HCT116 (cell line): ENCODE data around the gene RBMS1. TPM values are rescaled to one million over a fixed set of nuclear protein-coding genes. Genes with fewer than 3 reads are reported as not detected.

Experiments used
- ATAC-seq: fragments of 200-7000 bp; cut with Tn5 transposase; 2 replicates; pipeline ENCODE4 v1.9.1; 2020; ENCODE audit warnings: mild to moderate bottlenecking, moderate library complexity
- BruUV-seq: library from RNA; stranded (reverse); fragments of 400-500 nt; replicated peaks from 2 replicates; lab custom pipeline; 2021; lab: Mats Ljungman, UMichigan
- CTCF ChIA-PET: fragments of 300-600 bp; sonication (Branson Sonifier 250); formaldehyde crosslinking; loops from one replicate; lab custom pipeline; 2021; ENCODE audit warnings: antibody characterized with exemption; lab: Charles Lee
- POLR2A ChIA-PET: fragments of 300-600, 350-600 bp; sonication (Branson Sonifier 250); formaldehyde crosslinking; loops from one replicate; lab custom pipeline; 2021; ENCODE audit warnings: antibody characterized with exemption; lab: Charles Lee
- RAD21 ChIA-PET, 2 experiments: fragments of 300-600 bp; sonication (Branson Sonifier 250); formaldehyde crosslinking; loops; one replicate each; lab custom pipeline; 2023; ENCODE audit warnings: low total read pairs in 2 of 2; ENCODE audit not compliant: uncharacterized antibody in 2 of 2, unreplicated experiment in 2 of 2, low non-redundant PET in 1 of 2; lab: Charles Lee
- DNase-seq: peaks from one replicate; pipeline ENCODE4 v3.0.0-alpha.2; 2010; ENCODE audit warnings: low read depth, low spot score
- H2AFZ ChIP-seq: fragments of 200-600 bp; shearing (Covaris generic), sonication (generic); 2 replicates; pipeline ENCODE4 v1.6.1; 2017; ENCODE audit warnings: low read depth, mixed run types, mixed read lengths, antibody characterized with exemption, low read length; ENCODE audit not compliant: poor library complexity, severe bottlenecking
- H3K27ac ChIP-seq: 2 replicates; pipeline ENCODE4 v1.5.1; 2012; ENCODE audit warnings: low read depth, low read length
- H3K27me3 ChIP-seq: fragments of 200-600 bp; sonication (generic); 2 replicates; pipeline ENCODE4 v1.6.1; 2016; ENCODE audit warnings: mixed run types, low read length, mixed read lengths; ENCODE audit not compliant: insufficient read depth
- H3K36me3 ChIP-seq, 2 experiments: fragments of 200-500 bp in 1 of 2; fragments of 200-600 bp in 1 of 2; sonication (Bioruptor generic) in 1 of 2; sonication (generic) in 1 of 2; 2 replicates each; pipeline versions ENCODE4 v1.5.1 to v1.6.1; 2014 to 2016; ENCODE audit warnings: low read length in 2 of 2, inconsistent platforms in 1 of 2, mixed read lengths in 1 of 2, mixed run types in 1 of 2; ENCODE audit not compliant: insufficient read depth in 2 of 2, control insufficient read depth in 1 of 2
- H3K4me1 ChIP-seq, 2 experiments: fragments of 200-600 bp in 1 of 2; sonication (generic) in 1 of 2; 2 replicates each; pipeline versions ENCODE4 v1.5.1 to v1.6.1; 2012 to 2017; ENCODE audit warnings: low read length in 2 of 2, inconsistent platforms in 1 of 2, mild to moderate bottlenecking in 1 of 2, mixed read lengths in 1 of 2, mixed run types in 1 of 2, moderate library complexity in 1 of 2; ENCODE audit not compliant: insufficient read depth in 2 of 2, control insufficient read depth in 1 of 2
- H3K4me2 ChIP-seq: fragments of 200-600 bp; sonication (generic); 2 replicates; pipeline ENCODE4 v1.6.1; 2017; ENCODE audit warnings: mixed run types, low read length, mixed read lengths
- H3K4me3 ChIP-seq, 2 experiments: fragments of 200-600 bp in 1 of 2; sonication (generic) in 1 of 2; replicated peaks in 1 of 2; 2 replicates each; pipeline ENCODE4 v1.5.1; 2011 to 2016; ENCODE audit warnings: low read length in 2 of 2, control low read depth in 1 of 2, low read depth in 1 of 2, mild to moderate bottlenecking in 1 of 2, mixed read lengths in 1 of 2, mixed run types in 1 of 2
- H3K79me2 ChIP-seq: fragments of 200-600 bp; sonication (generic); 2 replicates; pipeline ENCODE4 v1.6.1; 2017; ENCODE audit warnings: mild to moderate bottlenecking, mixed run types, low read length, moderate library complexity, mixed read lengths; ENCODE audit not compliant: insufficient read depth
- H3K9ac ChIP-seq: fragments of 200-600 bp; sonication (generic); 2 replicates; pipeline ENCODE4 v1.6.1; 2016; ENCODE audit warnings: low read length, mixed read lengths
- H3K9me2 ChIP-seq: fragments of 200-600 bp; sonication (generic), shearing (Covaris generic); 2 replicates; pipeline ENCODE4 v1.6.1; 2017; ENCODE audit warnings: mixed run types, mild to moderate bottlenecking, moderate library complexity; ENCODE audit not compliant: insufficient read depth
- H3K9me3 ChIP-seq, 2 experiments: fragments of 200-500 bp in 1 of 2; fragments of 200-600 bp in 1 of 2; sonication (Bioruptor generic) in 1 of 2; sonication (generic) in 1 of 2; 2 replicates each; pipeline ENCODE4 v1.6.1; 2014 to 2017; ENCODE audit warnings: low read length in 2 of 2, mixed read lengths in 2 of 2, inconsistent platforms in 1 of 2, low read depth in 1 of 2, mild to moderate bottlenecking in 1 of 2, mixed run types in 1 of 2, moderate library complexity in 1 of 2; ENCODE audit not compliant: control insufficient read depth in 1 of 2, insufficient read depth in 1 of 2
- H4K20me1 ChIP-seq: fragments of 200-600 bp; sonication (generic), shearing (Covaris generic); 2 replicates; pipeline ENCODE4 v1.6.1; 2017; ENCODE audit warnings: mixed run types, mild to moderate bottlenecking, moderate library complexity; ENCODE audit not compliant: insufficient read depth
- ATF3 ChIP-seq: IDR thresholded peaks from 2 replicates; pipeline ENCODE4 v1.6.1; 2012
- FOSL1 ChIP-seq: IDR thresholded peaks from 2 replicates; pipeline ENCODE4 v1.6.1; 2012; ENCODE audit warnings: low read depth
- JUND ChIP-seq: IDR thresholded peaks from 2 replicates; pipeline ENCODE4 v1.6.1; 2012
- POLR2AphosphoS5 ChIP-seq: IDR thresholded peaks from 2 replicates; pipeline ENCODE4 v1.6.1; 2011; ENCODE audit warnings: mild to moderate bottlenecking, low read depth, low read length, moderate library complexity
- RAD21 ChIP-seq: IDR thresholded peaks from 2 replicates; pipeline ENCODE4 v1.6.1; 2012; ENCODE audit warnings: low read depth, mild to moderate bottlenecking
- SRF ChIP-seq: IDR thresholded peaks from 2 replicates; pipeline ENCODE4 v1.6.1; 2012; ENCODE audit warnings: low read depth
- intact Hi-C: fragments of 100-400 bp; cut with micrococcal nuclease; formaldehyde crosslinking; loops from 2 replicates; pipeline ENCODE4 v1.10.0; 2022
- total RNA-seq: library from RNA; stranded (reverse); gene quantifications from one replicate; pipeline ENCODE4 v1.2.1, GENCODE V29; 2021; ENCODE audit not compliant: unreplicated experiment

RBMS1 gene
- total RNA-seq, 1 experiment from 2014 or later, result 17.6 TPM

DNA sequence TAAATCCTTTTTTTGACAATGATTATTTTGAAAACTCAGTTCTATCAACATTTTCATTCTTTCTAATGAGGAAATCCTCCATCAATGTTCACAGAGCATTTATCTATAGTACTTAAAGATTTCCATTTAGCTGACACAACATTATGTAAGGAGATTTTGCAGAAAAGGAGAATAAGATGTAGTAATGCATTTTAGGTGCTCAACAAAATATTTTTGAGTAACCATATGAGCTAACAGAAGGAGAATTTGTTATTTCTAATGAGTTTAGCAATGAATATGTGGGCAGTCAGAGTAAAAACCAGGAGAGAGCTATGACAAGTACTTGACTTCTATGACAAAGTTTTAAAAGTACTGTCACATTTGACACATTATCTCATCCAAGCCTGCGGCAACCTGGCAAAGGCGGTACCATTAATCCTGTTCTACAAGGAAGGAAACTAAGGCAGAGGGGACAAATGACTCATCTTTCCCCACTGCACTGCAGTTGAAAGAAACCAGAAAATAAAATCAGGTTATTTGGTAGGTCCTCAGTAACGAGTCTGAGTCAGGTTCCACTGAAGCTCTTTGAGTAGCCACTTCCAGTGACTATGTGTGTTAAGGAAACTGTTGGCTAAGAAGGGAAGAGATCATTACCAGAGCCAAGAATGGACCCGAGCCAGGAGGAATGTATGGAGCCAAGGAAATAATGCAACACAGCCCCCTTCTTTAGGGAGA lies 159.4 kb downstream of the RBMS1 start:
- RAD21 ChIA-PET, result interaction anchor here in 1 of 2 experiments (1.0 kb wide), 1 partner anchor 9 kb away, joined by 3 read pairs; no protein-coding TSS in a partner anchor
- ATAC-seq, result no peak

DNA sequence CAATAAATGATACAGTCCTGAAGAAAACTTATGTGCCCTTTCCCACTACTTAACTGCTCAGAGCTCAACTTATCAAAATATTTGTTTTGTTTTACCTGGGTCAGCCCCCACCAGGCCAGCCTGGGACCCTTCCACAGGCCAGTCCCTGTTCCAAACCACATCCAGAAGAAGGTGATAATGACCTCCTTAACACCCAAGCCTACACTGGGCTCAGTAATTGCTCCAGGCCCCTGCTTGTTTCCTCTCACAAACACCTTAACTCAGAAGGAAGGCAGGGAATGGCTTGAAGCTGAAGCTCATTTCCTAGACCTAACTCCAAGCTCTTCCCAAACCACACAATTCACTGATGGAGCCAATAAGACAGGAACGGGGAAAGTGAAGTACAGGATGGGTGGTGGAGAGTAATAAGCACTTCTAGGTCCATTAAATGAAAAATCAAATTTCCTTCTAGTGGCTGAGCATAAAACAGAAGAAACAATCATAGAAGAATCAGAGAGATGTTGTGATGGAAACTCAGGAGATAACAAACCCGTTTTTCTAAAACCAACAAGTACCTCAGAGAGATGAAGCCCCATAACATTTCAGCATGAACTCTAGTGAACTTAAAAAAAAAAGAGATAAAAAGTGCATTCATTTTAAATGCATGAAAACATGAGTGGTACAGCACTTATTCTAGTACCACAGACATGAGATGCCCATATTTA lies 160.1 kb downstream of the RBMS1 start:
- H3K79me2 ChIP-seq, result no peaks in the 10 kb centered on the region
- ChIA-PET POLR2A (no interaction called here), CTCF (no interaction called here), RAD21 (interaction anchor here in 1 of 2 experiments (1.0 kb wide), 2 partner anchors 8 to 9 kb away, joined by 3 read pairs; no protein-coding TSS in a partner anchor)
- no peak overlapping the region for H3K4me2 ChIP-seq
- BruUV-seq, result no TSS peak
- no peak overlapping the region for H3K4me3 ChIP-seq
- H3K36me3 ChIP-seq, result no peaks in the 10 kb centered on the region
- no peak for TF ChIP-seq SRF
- TF ChIP-seq FOSL1, result no peak
- no peak for TF ChIP-seq RAD21
- TF ChIP-seq ATF3, result no peak
- no peak overlapping the region for H2AFZ ChIP-seq
- ATAC-seq, result no peak
- H3K27me3 ChIP-seq, result no peaks in the 10 kb centered on the region
- intact Hi-C loops, result no loop called here
- DNase-seq, result no peak
- no peaks in the 10 kb centered on the region for H4K20me1 ChIP-seq
- no peaks in the 10 kb centered on the region for H3K9me2 ChIP-seq
- H3K9ac ChIP-seq, result no peak overlapping the region
- H3K27ac ChIP-seq, result no peak overlapping the region
- no peaks in the 10 kb centered on the region for H3K4me1 ChIP-seq
- H3K9me3 ChIP-seq, result no peaks in the 10 kb centered on the region

More for the DNA sequence above, 159.4 kb downstream of the RBMS1 start:
- BruUV-seq, result no TSS peak
- no peaks in the 10 kb centered on the region for H3K9me3 ChIP-seq
- POLR2A ChIA-PET, result no interaction called here
- H3K27me3 ChIP-seq, result no peaks in the 10 kb centered on the region
- no peaks in the 10 kb centered on the region for H3K79me2 ChIP-seq
- intact Hi-C loops, result no loop called here
- peak; percentile 13; the same call in 1 of the 2 replicates for TF ChIP-seq JUND
- no peak for TF ChIP-seq FOSL1
- no peak for TF ChIP-seq POLR2AphosphoS5
- CTCF ChIA-PET, result interaction anchor here (2.8 kb wide), 1 partner anchor 10 kb away, joined by 13 read pairs; no protein-coding TSS in a partner anchor
- no peak overlapping the region for H3K4me3 ChIP-seq
- no peaks in the 10 kb centered on the region for H3K36me3 ChIP-seq
- H3K4me2 ChIP-seq, result no peak overlapping the region
- H2AFZ ChIP-seq, result no peak overlapping the region
- DNase-seq, result no peak
- no peak overlapping the region for H3K9ac ChIP-seq
- H3K4me1 ChIP-seq, result no peaks in the 10 kb centered on the region
- no peaks in the 10 kb centered on the region for H4K20me1 ChIP-seq
- no peaks in the 10 kb centered on the region for H3K9me2 ChIP-seq
- no peak overlapping the region for H3K27ac ChIP-seq
